Heart right ventricle (tissue), 16 donors: ENCODE data around the gene GTF2A1L. TPM values are rescaled to one million over a fixed set of nuclear protein-coding genes. Genes with fewer than 3 reads are reported as not detected.
"Not testable (repeated sequence)": the region's sequence is repeated elsewhere in the genome, so short reads cannot be mapped to it uniquely, and the experiment has no call there.

Experiments
- ATAC-seq, 8 donors: fragments of 200-7000 bp; cut with Tn5 transposase; one replicate each; pipeline ENCODE4 v1.9.1; 2020; ENCODE audit warnings: mild to moderate bottlenecking in 8 of 8, moderate library complexity in 8 of 8, moderate number of reproducible peaks in 1 of 8
- DNase-seq, 2 donors: peaks; one replicate each; pipeline ENCODE4 v3.0.0-alpha.2; 2020
- H3K27ac ChIP-seq, 10 donors: fragments of 200-600 bp; sonication (generic) in 2 of 10; one replicate each; pipeline versions ENCODE4 v1.5.0 to v1.8.0; 2020 to 2022; ENCODE audit warnings: mild to moderate bottlenecking in 3 of 10
- H3K27me3 ChIP-seq, 7 donors: fragments of 200-600 bp; one replicate each; pipeline ENCODE4 v1.8.0; 2021 to 2022; ENCODE audit warnings: mild to moderate bottlenecking in 2 of 7
- H3K36me3 ChIP-seq, 9 donors: fragments of 200-600 bp; sonication (generic) in 1 of 9; one replicate each; pipeline versions ENCODE4 v1.5.0 to v1.8.0; 2020 to 2022; ENCODE audit warnings: mild to moderate bottlenecking in 2 of 9
- H3K4me1 ChIP-seq, 9 donors: fragments of 200-600 bp; sonication (generic) in 1 of 9; one replicate each; pipeline versions ENCODE4 v1.5.0 to v1.8.0; 2020 to 2022; ENCODE audit warnings: mild to moderate bottlenecking in 4 of 9
- H3K4me3 ChIP-seq, 10 donors: fragments of 200-600 bp; sonication (generic) in 2 of 10; one replicate each; pipeline versions ENCODE4 v1.5.0 to v1.8.0; 2020 to 2022; ENCODE audit warnings: mild to moderate bottlenecking in 7 of 10, moderate library complexity in 2 of 10
- H3K9me3 ChIP-seq, 11 donors: fragments of 200-600 bp in 10 of 11; sonication (generic) in 2 of 11; one replicate each; pipeline versions ENCODE4 v1.5.0 to v1.8.0; 2013 to 2022; ENCODE audit warnings: mild to moderate bottlenecking in 2 of 11, control low read depth in 1 of 11, moderate library complexity in 1 of 11
- CTCF ChIP-seq, 9 donors: fragments of 200-600 bp; sonication (generic) in 2 of 9; IDR thresholded peaks; one replicate each; pipeline versions ENCODE4 v1.5.0 to v1.8.0; 2021 to 2022; ENCODE audit warnings: antibody characterized with exemption in 9 of 9, mild to moderate bottlenecking in 5 of 9, moderate library complexity in 1 of 9
- WGBS, 2 donors: extraction: QIAGEN DNeasy Blood & Tissue Kit; methylation state at CpG; one replicate each; pipeline ENCODE4 v1.1.7; 2013; ENCODE audit warnings: inconsistent platforms in 1 of 2; 5-methylcytosine and 5-hydroxymethylcytosine counted together
- intact Hi-C, 10 donors: fragments of 100-400 bp; cut with DNase I; formaldehyde crosslinking; loops; one replicate each; pipeline versions ENCODE4 v1.11.1 to v1.14.2; 2022
- polyA plus RNA-seq, 2 donors: library from polyadenylated mRNA; stranded (reverse); fragments of 200-250 nt; gene quantifications; one replicate each; pipeline ENCODE4 v1.2.3, GENCODE V29; 2013
- total RNA-seq, 10 donors: library from RNA; stranded (reverse); fragmentation: NEBNext Ultra II Directional in 3 of 10; extraction: Animal tissue kit (Norgen Biotek cat#: 25700) in 3 of 10; gene quantifications; one replicate each; pipeline versions ENCODE4 v1.2.1 to v1.2.4, GENCODE V29; 2021 to 2023
- donor health status: Arrhythmogenic right ventricular cardiomyopathy.
- donor health status: ischemic (EF 13 %, LVEDD 7.1; RV severe dilation, severe dysfunction).
- donor health status: healthy with polysubstance abuse.
- donor health status: DM: no; HTN: yes; CAD: no.
- donor health status: DM: no; HTN: no; CAD: no.
- donor health status: ischemic (EF 25% LVEDD 6.9; RV normal size, moderate dysfunction).
- donor health status: ischemic (EF 25% LVEDD 5.7; RV mildly dilated, moderate dysfunction).
- donor health status: healthy.
- donor health status: DM: yes; HTN: yes; CAD: no.
- donor health status: Ischemic cardiomyopathy.
- donor health status: ischemic (EF 35%, LVEDD 5.7; RV mildly dilated, moderate dysfunction).
- donor health status: nonischemic (EF 11% LVEDD 7.7; RV severe dilation, severe dysfunction).
- donor health status: DM: yes; HTN: yes; CAD: no.
- donor health status: PGD.
- donor health status: ischemic (EF 29% LVEDD 5.4; RV normal size, mild dysfunction).
- donor health status: nonischemic (EF 23%, LVEDD 6.1; RV moderate dilation, normal function).

Gene GTF2A1L
- total and polyA plus RNA-seq, 12 donors = 0.22 to 0.43 TPM; not detected in 10

- ATAC-seq (peak in 6 of 8 donors; percentile 20 to 55 (median 47)), DNase-seq (peak in 1 of 2 donors; percentile 48)
- Histone ChIP-seq H3K9me3 (no peaks in the 10 kb centered on the region), H3K27ac (no peak overlapping the region), H3K4me3 (no peak overlapping the region), H3K4me1 (peaks cover 0 to 9% (median 0%) of the 10 kb centered on the region in 9 donors), H3K27me3 (no peaks in the 10 kb centered on the region), H3K36me3 (peaks cover 0 to 19% (median 0%) of the 10 kb centered on the region in 9 donors)
- intact Hi-C loops = loop anchor here in 8 of 10 donors (5.0 to 10.0 kb wide), 6 partner anchors 52 to 114 kb away; partner anchors contain the start of gene STON1 (in 2 of the 8)
- 23 to 28% methylated on average over 5 of the region's 5 CpGs for WGBS, 2 donors
- peak; percentile 44 to 85 (median 73) for TF ChIP-seq CTCF (IDR thresholded peaks at IDR 0.05)
Measured at GRCh38 chr2:48589170-48589767, 28.4 kb upstream of the GTF2A1L start.

- WGBS, 2 donors = 93 to 100% methylated on average over 1 of the region's 1 CpG
- no peak overlapping the region for H3K27ac ChIP-seq
- no peaks in the 10 kb centered on the region for H3K9me3 ChIP-seq
- no peak for DNase-seq
- ATAC-seq = no peak
- TF ChIP-seq CTCF (IDR thresholded peaks at IDR 0.05) = no peak
- H3K36me3 ChIP-seq = peaks cover 0 to 17% (median 0%) of the 10 kb centered on the region in 9 donors
- peaks cover 0 to 9% (median 0%) of the 10 kb centered on the region in 9 donors for H3K4me1 ChIP-seq
- no peak overlapping the region for H3K4me3 ChIP-seq
- H3K27me3 ChIP-seq = no peaks in the 10 kb centered on the region
- intact Hi-C loops = no loop called here
Measured at GRCh38 chr2:48590017-48590416, 27.6 kb upstream of the GTF2A1L start.

DNA sequence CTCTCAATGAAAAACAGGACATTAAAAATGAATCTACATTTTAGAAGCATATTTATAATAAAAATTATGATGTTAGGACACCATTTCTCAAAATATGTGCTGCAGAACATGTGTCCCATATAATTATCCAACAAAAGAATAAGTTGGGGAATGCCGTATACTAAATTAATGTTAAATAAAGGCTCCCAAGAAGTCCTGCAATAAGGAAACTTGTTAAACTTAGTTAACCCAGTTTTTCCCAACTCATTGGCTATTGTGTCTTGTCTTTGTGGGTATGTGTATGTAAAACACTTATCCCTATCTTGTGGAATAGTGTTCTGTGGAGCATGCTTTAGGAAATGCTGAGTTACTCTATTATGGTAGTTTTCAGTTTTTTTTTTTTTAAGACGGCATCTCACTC, 25.6 kb upstream of the GTF2A1L start:
- Histone ChIP-seq H3K27me3 (no peaks in the 10 kb centered on the region), H3K9me3 (no peaks in the 10 kb centered on the region), H3K4me3 (no peak overlapping the region), H3K36me3 (peaks cover 0 to 34% (median 2%) of the 10 kb centered on the region in 9 donors), H3K27ac (no peak overlapping the region), H3K4me1 (peaks cover 0 to 9% (median 0%) of the 10 kb centered on the region in 9 donors)
- intact Hi-C loops = no loop called here
- WGBS, 2 donors = 92 to 95% methylated on average over 2 of the region's 2 CpGs
- DNase-seq (no peak), ATAC-seq (no peak)
- no peak for TF ChIP-seq CTCF (IDR thresholded peaks at IDR 0.05)

- H3K36me3 ChIP-seq = peaks cover 0 to 46% (median 8%) of the 10 kb centered on the region in 9 donors
- not testable (repeated sequence) for H3K9me3 ChIP-seq, ATAC-seq, H3K4me3 ChIP-seq, H3K27me3 ChIP-seq, H3K4me1 ChIP-seq, DNase-seq, H3K27ac ChIP-seq
- 97% methylated on average over 7 of the region's 7 CpGs for WGBS, 2 donors
- intact Hi-C loops = loop anchor here in 1 of 10 donors (5.0 kb wide), 1 partner anchor 346 kb away; no protein-coding TSS in a partner anchor
Measured at GRCh38 chr2:48596751-48597150, 20.9 kb upstream of the GTF2A1L start.

DNA sequence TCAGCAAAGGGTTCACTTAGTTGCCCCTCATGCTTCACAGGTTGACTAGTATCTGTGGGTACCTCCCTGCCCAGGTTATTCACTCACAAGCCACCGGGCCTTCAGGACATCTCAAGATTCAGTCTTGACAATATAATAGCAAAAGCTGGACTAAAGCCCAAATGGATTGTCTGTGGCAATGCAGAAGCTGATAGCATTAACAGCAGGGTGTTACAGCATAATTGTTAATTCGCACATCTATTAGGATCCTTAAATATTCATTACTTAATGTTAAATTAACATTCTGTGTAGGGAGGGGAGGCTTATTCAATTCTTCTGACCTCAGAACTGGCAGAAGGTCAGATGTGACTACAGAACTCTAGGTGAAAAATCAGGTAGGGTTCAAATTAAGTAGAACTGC, 20.2 kb upstream of the GTF2A1L start:
- Histone ChIP-seq H3K9me3 (no peaks in the 10 kb centered on the region), H3K4me3 (no peak overlapping the region), H3K4me1 (no peaks in the 10 kb centered on the region), H3K36me3 (peaks cover 0 to 46% (median 8%) of the 10 kb centered on the region in 9 donors), H3K27me3 (no peaks in the 10 kb centered on the region), H3K27ac (no peak overlapping the region)
- intact Hi-C loops = loop anchor here in 1 of 10 donors (5.0 kb wide), 1 partner anchor 345 kb away; no protein-coding TSS in a partner anchor
- DNase-seq (no peak), ATAC-seq (no peak)
- no peak for TF ChIP-seq CTCF (IDR thresholded peaks at IDR 0.05)
- 55 to 59% methylated on average over 2 of the region's 2 CpGs for WGBS, 2 donors
